SK-N-SH treated with all-trans-retinoic acid at 6 μM for 48 hours (cell line): Measurements from ENCODE around the gene HS3ST4.

Source experiments
- GLIS3 ChIP-seq: fragments of 250-450 bp; sonication (Bioruptor Pico); IDR thresholded peaks from 2 replicates; pipeline ENCODE4 v1.5.0; 2020; ENCODE audit warnings: mild to moderate bottlenecking, moderate library complexity
- TF ChIP-seq, protein P1 (sequence below): fragments of 250-450 bp; sonication (Bioruptor Pico); IDR thresholded peaks from 2 replicates; pipeline ENCODE4 v1.5.0; 2020; ENCODE audit warnings: mild to moderate bottlenecking, moderate library complexity

DNA sequence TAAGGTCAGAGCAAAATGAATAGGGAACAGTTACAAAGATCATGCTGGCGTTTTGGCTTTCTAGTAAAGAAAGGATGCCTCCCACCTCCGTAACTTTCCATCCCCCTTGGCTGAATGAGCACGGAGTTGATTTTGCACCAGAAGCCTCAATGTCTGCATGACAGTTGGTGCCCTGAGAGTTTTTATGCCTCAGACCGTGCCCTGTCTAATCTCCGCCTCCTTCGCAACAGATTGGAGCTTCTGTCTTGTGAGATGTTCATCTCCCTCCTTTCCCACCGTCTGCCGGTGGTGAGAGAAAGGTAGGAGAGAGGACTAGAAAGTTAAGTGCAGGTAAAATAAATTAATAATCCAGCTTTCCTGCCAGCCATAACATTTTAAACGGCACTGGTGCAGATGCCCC lies 1.9 kb downstream of the HS3ST4 start:
- TF ChIP-seq GLIS3 (CRISPR knock-in tag) = no peak
- TF ChIP-seq, protein P1, sequence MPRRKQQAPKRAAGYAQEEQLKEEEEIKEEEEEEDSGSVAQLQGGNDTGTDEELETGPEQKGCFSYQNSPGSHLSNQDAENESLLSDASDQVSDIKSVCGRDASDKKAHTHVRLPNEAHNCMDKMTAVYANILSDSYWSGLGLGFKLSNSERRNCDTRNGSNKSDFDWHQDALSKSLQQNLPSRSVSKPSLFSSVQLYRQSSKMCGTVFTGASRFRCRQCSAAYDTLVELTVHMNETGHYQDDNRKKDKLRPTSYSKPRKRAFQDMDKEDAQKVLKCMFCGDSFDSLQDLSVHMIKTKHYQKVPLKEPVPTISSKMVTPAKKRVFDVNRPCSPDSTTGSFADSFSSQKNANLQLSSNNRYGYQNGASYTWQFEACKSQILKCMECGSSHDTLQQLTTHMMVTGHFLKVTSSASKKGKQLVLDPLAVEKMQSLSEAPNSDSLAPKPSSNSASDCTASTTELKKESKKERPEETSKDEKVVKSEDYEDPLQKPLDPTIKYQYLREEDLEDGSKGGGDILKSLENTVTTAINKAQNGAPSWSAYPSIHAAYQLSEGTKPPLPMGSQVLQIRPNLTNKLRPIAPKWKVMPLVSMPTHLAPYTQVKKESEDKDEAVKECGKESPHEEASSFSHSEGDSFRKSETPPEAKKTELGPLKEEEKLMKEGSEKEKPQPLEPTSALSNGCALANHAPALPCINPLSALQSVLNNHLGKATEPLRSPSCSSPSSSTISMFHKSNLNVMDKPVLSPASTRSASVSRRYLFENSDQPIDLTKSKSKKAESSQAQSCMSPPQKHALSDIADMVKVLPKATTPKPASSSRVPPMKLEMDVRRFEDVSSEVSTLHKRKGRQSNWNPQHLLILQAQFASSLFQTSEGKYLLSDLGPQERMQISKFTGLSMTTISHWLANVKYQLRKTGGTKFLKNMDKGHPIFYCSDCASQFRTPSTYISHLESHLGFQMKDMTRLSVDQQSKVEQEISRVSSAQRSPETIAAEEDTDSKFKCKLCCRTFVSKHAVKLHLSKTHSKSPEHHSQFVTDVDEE (CRISPR knock-in tag) = no peak
